Neural crest cell (in vitro differentiated cells): ENCODE measurements around the gene UPF3B. TPM values are rescaled to one million over a fixed set of nuclear protein-coding genes. Genes with fewer than 3 reads are reported as not detected.
A peak's percentile ranks its signal among the peaks of the same experiment; 100 is the strongest.

Experiments
- DNase-seq: peaks from one replicate; pipeline ENCODE4 v3.0.0; 2021; ENCODE audit warnings: low read depth, mixed read lengths, low spot score
- H3K27ac Mint-ChIP-seq: one replicate; pipeline ENCODE4 v1.8.0; 2021; ENCODE audit warnings: mild to moderate bottlenecking, mixed read lengths; ENCODE audit not compliant: unreplicated experiment
- H3K27me3 Mint-ChIP-seq: 2 replicates; pipeline ENCODE4 v1.8.0; 2021; ENCODE audit warnings: low read depth, mild to moderate bottlenecking, mixed read lengths
- H3K36me3 Mint-ChIP-seq: 2 replicates; pipeline ENCODE4 v1.8.0; 2021; ENCODE audit warnings: low read depth, mild to moderate bottlenecking, mixed read lengths
- H3K4me1 Mint-ChIP-seq: 2 replicates; pipeline ENCODE4 v1.8.0; 2021; ENCODE audit warnings: mixed read lengths
- H3K4me3 Mint-ChIP-seq: one replicate; pipeline ENCODE4 v1.8.0; 2021; ENCODE audit warnings: mild to moderate bottlenecking, mixed read lengths
- H3K9me3 Mint-ChIP-seq: 2 replicates; pipeline ENCODE4 v1.8.0; 2021; ENCODE audit warnings: mixed read lengths
- total RNA-seq: library from RNA; stranded (reverse); gene quantifications from 2 replicates; pipeline ENCODE4 v1.2.1, GENCODE V29; 2021
- TF ChIP-seq, protein P1 (sequence below): fragments of 200-600 bp; sonication (generic); conservative IDR thresholded peaks from 2 replicates; pipeline ENCODE4 v1.5.0; 2021; ENCODE audit warnings: antibody characterized with exemption, mild to moderate bottlenecking

Gene UPF3B
- total RNA-seq, 1 donor from 2014 or later: 20.1 TPM

DNA sequence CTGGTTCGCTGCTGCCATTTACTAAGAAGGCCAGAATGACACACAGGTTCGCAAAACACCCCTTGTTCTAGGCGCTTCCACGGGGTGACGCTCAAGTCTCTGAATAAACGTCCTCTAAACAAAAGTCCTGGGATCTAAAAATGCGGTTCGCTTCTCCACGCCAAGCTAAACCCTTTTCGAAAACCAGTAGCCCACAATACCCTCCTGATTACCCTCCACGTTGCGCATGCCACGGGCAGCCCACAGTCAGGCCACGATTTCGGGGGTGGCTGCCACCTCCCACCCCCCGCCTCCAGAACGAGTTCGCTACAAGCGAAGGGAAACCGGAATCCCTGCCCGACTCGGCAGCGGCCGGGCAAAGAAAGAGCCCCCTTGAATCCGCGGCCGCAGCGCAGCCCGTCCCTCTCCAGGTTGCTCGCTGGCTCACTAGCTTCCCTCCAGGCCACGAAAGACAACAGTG, 61.8 kb downstream of the UPF3B start:
- Mint-ChIP-seq H3K9me3 (peaks cover 3% of the 10 kb centered on the region), H3K27me3 (no peaks in the 10 kb centered on the region), H3K4me1 (peaks cover 33% of the 10 kb centered on the region), H3K36me3 (peaks cover 19% of the 10 kb centered on the region), H3K27ac (peak overlapping the region; percentile 100), H3K4me3 (peak overlapping the region; percentile 98)
- DNase-seq: peak; percentile 1
- TF ChIP-seq, protein P1, sequence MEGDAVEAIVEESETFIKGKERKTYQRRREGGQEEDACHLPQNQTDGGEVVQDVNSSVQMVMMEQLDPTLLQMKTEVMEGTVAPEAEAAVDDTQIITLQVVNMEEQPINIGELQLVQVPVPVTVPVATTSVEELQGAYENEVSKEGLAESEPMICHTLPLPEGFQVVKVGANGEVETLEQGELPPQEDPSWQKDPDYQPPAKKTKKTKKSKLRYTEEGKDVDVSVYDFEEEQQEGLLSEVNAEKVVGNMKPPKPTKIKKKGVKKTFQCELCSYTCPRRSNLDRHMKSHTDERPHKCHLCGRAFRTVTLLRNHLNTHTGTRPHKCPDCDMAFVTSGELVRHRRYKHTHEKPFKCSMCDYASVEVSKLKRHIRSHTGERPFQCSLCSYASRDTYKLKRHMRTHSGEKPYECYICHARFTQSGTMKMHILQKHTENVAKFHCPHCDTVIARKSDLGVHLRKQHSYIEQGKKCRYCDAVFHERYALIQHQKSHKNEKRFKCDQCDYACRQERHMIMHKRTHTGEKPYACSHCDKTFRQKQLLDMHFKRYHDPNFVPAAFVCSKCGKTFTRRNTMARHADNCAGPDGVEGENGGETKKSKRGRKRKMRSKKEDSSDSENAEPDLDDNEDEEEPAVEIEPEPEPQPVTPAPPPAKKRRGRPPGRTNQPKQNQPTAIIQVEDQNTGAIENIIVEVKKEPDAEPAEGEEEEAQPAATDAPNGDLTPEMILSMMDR: no peak

DNA sequence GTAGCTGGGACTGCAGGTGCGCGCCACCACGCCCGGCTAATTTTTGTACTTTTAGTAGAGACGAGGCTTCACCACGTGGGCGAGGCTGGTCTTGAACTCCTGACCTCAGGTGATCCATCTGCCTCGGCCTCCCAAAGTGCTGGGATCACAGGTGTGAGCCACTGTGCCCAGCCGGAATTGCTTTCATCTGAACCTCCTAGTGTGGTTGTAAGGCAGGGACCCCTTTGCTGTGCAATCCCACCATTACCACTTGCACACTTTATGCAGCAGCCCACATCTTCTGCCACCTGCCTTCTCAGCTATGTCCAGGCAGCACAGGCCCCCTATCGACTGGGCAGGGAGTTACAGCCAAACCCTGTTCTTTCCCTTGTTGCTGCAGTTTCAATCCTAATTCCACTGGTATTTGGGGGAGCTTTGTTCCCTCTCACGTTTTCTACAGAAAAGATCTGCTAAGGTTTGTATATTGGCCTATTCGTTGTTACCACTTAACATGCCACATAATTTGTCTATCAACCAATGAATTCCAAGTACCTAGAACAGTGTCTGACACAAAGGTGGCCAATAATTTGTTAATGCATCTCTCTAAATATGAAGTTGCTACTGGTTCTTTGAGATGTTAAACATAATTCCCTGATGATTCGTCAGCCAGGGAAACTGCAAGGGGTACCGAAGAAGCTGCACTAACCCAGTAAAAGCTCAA, 67.9 kb downstream of the UPF3B start:
- H3K9me3 Mint-ChIP-seq: no peaks in the 10 kb centered on the region
- DNase-seq: peak; percentile 18
- H3K27me3 Mint-ChIP-seq: peaks cover 2% of the 10 kb centered on the region
- H3K4me3 Mint-ChIP-seq: peak overlapping the region; percentile 63
- TF ChIP-seq, protein P1: peak; percentile 48
- peaks cover 26% of the 10 kb centered on the region for H3K36me3 Mint-ChIP-seq
- H3K4me1 Mint-ChIP-seq: peaks cover 29% of the 10 kb centered on the region
- no peak overlapping the region for H3K27ac Mint-ChIP-seq

Other genes with a start within 250 kb of the UPF3B start
- 13.6 and 13.9 TPM in 2 replicates for gene NKRF, start 246.5 kb downstream of the UPF3B start, total RNA-seq
- gene SEPTIN6, start 159.8 kb downstream of the UPF3B start, total RNA-seq: 39.4 and 44.2 TPM in 2 replicates
- 0.32 and 0.40 TPM in 2 replicates for gene SOWAHD, start 94.4 kb downstream of the UPF3B start, total RNA-seq
- 2,047 and 2,088 TPM in 2 replicates for gene RPL39, start 61.3 kb downstream of the UPF3B start, total RNA-seq
- gene RNF113A, start 18.8 kb upstream of the UPF3B start, total RNA-seq: 11.5 and 11.9 TPM in 2 replicates
- 62.0 and 65.6 TPM in 2 replicates for gene NDUFA1, start 18.9 kb upstream of the UPF3B start, total RNA-seq
- gene AKAP14, start 42.9 kb upstream of the UPF3B start, total RNA-seq: not detected in 2 replicates
- gene NKAP, start 90.8 kb upstream of the UPF3B start, total RNA-seq: 8.6 and 9.6 TPM in 2 replicates
- gene RHOXF2B, start 224.7 kb upstream of the UPF3B start, total RNA-seq: not detected in 2 replicates